ENCODE measurements around the gene GMFB. TPM values are rescaled to one million over a fixed set of nuclear protein-coding genes. Genes with fewer than 3 reads are reported as not detected.

The GMFB gene
- total and polyA plus RNA-seq, 9 of the 15 experiments (the other 6 are each of a cell fraction or from before 2014, with no cell fraction given) = 14.0 to 31.7 (median 20.5) TPM

DNA sequence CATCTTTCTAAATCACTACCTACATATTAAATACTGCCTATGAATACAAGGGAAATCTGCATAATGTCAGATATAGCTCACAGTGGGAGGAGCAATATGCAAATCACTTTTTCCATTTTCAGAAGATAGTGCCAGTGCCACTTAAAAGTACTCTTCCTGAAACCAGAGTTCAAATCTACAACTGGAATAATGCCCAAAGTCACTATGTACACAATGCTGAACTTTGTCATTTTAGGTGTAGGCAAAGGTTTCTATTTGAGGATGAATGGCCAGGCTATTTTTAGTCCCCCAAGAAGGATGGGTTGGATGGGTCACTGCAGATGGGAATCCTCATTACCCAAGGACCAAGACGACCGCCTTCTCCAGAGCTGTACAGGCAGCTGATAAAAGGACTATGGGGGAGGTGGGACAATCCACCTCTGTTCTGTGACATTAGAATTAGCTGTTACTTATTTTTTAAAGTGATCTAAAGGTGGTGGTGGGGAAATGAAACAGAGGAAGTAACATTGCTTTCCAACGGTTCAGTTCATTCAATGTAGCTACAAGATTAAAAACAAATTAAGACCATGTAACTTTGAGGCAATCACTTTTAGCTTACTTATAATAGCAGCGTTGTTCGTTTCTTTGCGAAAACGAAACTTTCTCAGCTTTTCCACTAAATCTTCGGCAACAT is 5.6 kb downstream of the GMFB start:
- no peaks in the 10 kb centered on the region for H3K9me3 ChIP-seq (replicated peaks; ENCODE audit: control insufficient read depth, insufficient read depth, low read depth, low read length)
- FAIRE-seq = no peak
- 83% methylated on average over 8 of the region's 8 CpGs for WGBS (ENCODE audit: insufficient coverage, low coverage, missing lambda C conversion rate)
- no TSS peak for BruUV-seq (replicated peaks)
- H4K20me1 ChIP-seq (replicated peaks; ENCODE audit: control insufficient read depth, insufficient read depth, low read length) = no peaks in the 10 kb centered on the region
- no peak overlapping the region for H2AFZ ChIP-seq (ENCODE audit: low read depth, low read length)
- intact Hi-C loops (cut with micrococcal nuclease) (no loop called here), in situ Hi-C loops (cut with MboI) (no loop called here)
- DNase-seq (ENCODE audit: extremely low read depth in 1 of 4, low spot score in 3 of 4) = no peak
- H3K9me1 ChIP-seq (ENCODE audit: control insufficient read depth, insufficient read depth, low read length) = no peaks in the 10 kb centered on the region
- H3K27ac ChIP-seq (ENCODE audit: extremely low read depth, low read depth, low read length) = no peak overlapping the region
- peaks cover 28% of the 10 kb centered on the region for H3K79me2 ChIP-seq (ENCODE audit: control insufficient read depth, insufficient read depth, low read length)
- no peak for ATAC-seq
- no peaks in the 10 kb centered on the region for H3K27me3 ChIP-seq (ENCODE audit: control insufficient read depth in 2 of 2, insufficient read depth in 2 of 2, low read length in 2 of 2)
- POLR2A ChIA-PET = interaction anchor here (0.6 kb wide), 1 partner anchor 13 kb away, joined by 3 read pairs; no protein-coding TSS in a partner anchor
- H3K9ac ChIP-seq (ENCODE audit: insufficient read depth in 1 of 2, low read depth in 2 of 2, low read length in 2 of 2) = no peak overlapping the region
- H3K4me3 ChIP-seq = no peak overlapping the region
- peaks cover 41% of the 10 kb centered on the region; the same call in 2 of the 3 replicates for H3K36me3 ChIP-seq (ENCODE audit: control insufficient read depth, insufficient read depth, low read length)
- no peak overlapping the region for H3K4me2 ChIP-seq (ENCODE audit: insufficient read depth, low read length)
- TF ChIP-seq STAT5B (CRISPR knock-in tag; IDR thresholded peaks at IDR 0.05) = no peak
- TF ChIP-seq CBX3 (IDR thresholded peaks at IDR 0.05; ENCODE audit: borderline replicate concordance in 1 of 2, low read length in 2 of 2) = no peak
- no peak for TF ChIP-seq NFIX (CRISPR knock-in tag; IDR thresholded peaks at IDR 0.05; ENCODE audit: low read depth)
- TF ChIP-seq SFPQ (IDR thresholded peaks at IDR 0.05; ENCODE audit: low read depth, low read length) = no peak
- peaks cover 0 to 2% of the 10 kb centered on the region in 2 experiments; a peak in 1 of 5 replicates for H3K4me1 ChIP-seq (replicated peaks in 1 of 2; ENCODE audit: control insufficient read depth in 2 of 2, insufficient read depth in 2 of 2, low read length in 2 of 2)
- CTCF ChIA-PET (ENCODE audit: low intra/inter-chr PET ratio) = no interaction called here
